ENCODE data around the gene DOC2B. TPM values are rescaled to one million over a fixed set of nuclear protein-coding genes. Genes with fewer than 3 reads are reported as not detected.

DOC2B gene
- total and polyA plus RNA-seq, 8 donors: 4.3 to 25.1 (median 11.1) TPM

DNA sequence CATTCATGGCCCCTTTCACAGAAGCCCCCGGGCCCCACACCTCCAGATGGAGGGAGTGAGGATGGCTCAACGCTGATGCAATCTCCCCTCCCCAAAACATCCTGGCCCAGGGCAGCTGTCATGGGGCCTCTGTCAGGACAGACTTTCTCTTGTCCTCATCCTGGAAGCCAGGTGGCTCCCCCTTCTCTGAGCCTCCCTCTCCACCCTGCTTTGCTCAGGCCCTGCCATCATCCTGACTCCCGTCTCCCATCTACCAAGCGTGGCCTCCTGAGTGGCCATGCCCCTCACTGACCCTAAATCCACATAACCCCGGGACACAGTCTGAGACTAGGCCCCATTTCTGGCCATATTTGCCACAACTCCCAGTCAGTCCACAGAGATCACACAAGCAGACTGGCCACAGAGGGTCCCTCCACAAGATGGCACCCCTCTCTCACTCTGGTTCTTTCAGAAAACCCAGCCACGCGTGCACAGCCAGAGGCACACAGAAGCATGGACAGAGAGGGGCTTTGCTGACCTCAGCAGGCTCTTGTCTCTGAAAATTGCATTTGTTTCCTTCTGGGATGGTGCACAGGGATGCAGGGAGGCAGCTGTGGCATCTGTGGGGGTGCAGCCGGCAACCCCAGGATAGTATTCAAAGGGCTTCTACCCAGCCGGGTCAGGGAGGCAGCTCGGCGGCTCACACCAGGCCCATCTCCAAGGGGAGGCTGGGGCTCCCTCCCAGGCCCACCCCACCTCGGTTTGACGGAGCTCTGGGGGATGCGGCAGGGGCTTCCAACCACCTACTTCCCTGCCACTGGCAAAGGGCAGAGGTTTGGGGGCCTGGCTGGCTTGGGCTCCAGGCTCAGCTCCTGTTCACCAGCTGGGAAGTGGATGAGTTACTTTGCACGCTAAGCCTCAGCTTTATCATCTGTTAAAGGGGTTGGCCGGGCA, 16.9 kb downstream of the DOC2B start:
- intact Hi-C loops (cut with DNase I): no loop called here
- H3K9me3 ChIP-seq: no peaks in the 10 kb centered on the region
- H3K4me1 ChIP-seq: no peaks in the 10 kb centered on the region
- 80 to 81% methylated on average over 16 of the region's 16 CpGs for whole genome bisulfite sequencing, 2 donors
- TF ChIP-seq, protein P1, sequence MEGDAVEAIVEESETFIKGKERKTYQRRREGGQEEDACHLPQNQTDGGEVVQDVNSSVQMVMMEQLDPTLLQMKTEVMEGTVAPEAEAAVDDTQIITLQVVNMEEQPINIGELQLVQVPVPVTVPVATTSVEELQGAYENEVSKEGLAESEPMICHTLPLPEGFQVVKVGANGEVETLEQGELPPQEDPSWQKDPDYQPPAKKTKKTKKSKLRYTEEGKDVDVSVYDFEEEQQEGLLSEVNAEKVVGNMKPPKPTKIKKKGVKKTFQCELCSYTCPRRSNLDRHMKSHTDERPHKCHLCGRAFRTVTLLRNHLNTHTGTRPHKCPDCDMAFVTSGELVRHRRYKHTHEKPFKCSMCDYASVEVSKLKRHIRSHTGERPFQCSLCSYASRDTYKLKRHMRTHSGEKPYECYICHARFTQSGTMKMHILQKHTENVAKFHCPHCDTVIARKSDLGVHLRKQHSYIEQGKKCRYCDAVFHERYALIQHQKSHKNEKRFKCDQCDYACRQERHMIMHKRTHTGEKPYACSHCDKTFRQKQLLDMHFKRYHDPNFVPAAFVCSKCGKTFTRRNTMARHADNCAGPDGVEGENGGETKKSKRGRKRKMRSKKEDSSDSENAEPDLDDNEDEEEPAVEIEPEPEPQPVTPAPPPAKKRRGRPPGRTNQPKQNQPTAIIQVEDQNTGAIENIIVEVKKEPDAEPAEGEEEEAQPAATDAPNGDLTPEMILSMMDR (IDR thresholded peaks at IDR 0.05): peak in 1 of 4 donors; percentile 18
- H3K36me3 ChIP-seq: peaks cover 0 to 7% (median 0%) of the 10 kb centered on the region in 3 donors
- no peak overlapping the region for H3K27ac ChIP-seq
- peak in 2 of 6 donors; percentile 30 to 46 for DNase-seq
- no peak for FAIRE-seq
- no peaks in the 10 kb centered on the region for H3K27me3 ChIP-seq
- ATAC-seq: peak; percentile 45 to 83 (median 76)
- no peak overlapping the region for H3K4me3 ChIP-seq

DNA sequence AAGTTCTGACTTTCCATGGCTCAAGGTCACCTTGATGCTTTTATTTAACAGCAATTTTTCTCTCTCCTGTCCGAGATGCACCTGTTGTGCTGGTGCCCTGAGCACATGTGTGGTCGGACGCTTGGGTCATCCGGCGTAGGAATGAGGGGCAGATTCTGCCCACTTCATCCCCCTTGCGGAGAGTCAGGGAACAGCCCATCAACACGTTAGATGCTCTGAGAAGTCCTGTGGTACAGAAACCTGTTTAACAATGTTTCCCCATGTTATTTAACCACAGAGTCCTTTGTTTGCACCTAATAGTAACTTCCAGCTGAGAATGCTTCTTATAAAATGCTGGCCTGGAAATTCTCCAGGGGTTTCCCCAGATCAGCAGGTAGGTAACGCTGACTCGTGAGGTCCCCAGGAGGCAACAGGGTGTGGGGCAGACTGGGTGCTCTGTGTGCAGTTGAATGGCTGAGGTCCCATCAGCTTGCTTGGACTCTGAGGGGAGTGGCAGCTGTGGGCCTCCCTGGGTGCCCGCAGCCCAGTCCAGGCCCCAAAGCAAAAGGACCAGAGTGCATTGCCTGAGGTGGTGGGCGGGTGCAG, 17.8 kb downstream of the DOC2B start:
- no peaks in the 10 kb centered on the region for H3K9me3 ChIP-seq
- intact Hi-C loops (cut with DNase I): no loop called here
- H3K27me3 ChIP-seq: no peaks in the 10 kb centered on the region
- H3K4me1 ChIP-seq: no peaks in the 10 kb centered on the region
- ATAC-seq: peak in 3 of 4 donors; percentile 23 to 56 (median 36)
- WGBS, 2 donors: 84 to 87% methylated on average over 11 of the region's 11 CpGs
- no peak for FAIRE-seq
- peaks cover 0 to 7% (median 0%) of the 10 kb centered on the region in 3 donors for H3K36me3 ChIP-seq
- DNase-seq: no peak
- TF ChIP-seq, protein P1 (IDR thresholded peaks at IDR 0.05): no peak
- H3K4me3 ChIP-seq: no peak overlapping the region
- H3K27ac ChIP-seq: no peak overlapping the region

DNA sequence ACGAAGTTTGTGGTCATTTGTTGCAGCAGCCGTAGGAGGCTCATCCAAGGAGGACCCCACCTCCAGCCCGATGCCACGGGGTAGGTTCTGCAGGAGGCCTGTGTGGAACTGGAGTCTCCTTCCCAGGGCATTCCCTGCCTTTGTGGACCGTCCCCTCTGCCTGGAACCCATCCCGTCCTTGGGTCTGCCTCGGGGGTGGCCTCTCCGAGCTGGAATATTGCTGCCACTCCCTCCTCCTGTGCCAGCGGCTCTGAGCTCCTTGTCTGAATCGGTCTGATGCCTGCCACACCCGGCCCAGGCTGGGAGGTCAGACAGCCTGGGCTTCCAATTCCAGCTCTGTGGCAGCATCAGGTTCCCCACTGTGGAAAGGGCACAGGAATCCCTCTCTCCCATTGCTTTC, 18.8 kb downstream of the DOC2B start:
- H3K4me3 ChIP-seq: no peak overlapping the region
- H3K27me3 ChIP-seq: no peaks in the 10 kb centered on the region
- H3K4me1 ChIP-seq: no peaks in the 10 kb centered on the region
- 91 to 92% methylated on average over 11 of the region's 11 CpGs for WGBS, 2 donors
- peaks cover 0 to 7% (median 0%) of the 10 kb centered on the region in 3 donors for H3K36me3 ChIP-seq
- intact Hi-C loops (cut with DNase I): no loop called here
- TF ChIP-seq, protein P1 (IDR thresholded peaks at IDR 0.05): no peak
- DNase-seq: peak in 1 of 6 donors; percentile 60
- no peak overlapping the region for H3K27ac ChIP-seq
- no peaks in the 10 kb centered on the region for H3K9me3 ChIP-seq
- FAIRE-seq: no peak
- no peak for ATAC-seq

DNA sequence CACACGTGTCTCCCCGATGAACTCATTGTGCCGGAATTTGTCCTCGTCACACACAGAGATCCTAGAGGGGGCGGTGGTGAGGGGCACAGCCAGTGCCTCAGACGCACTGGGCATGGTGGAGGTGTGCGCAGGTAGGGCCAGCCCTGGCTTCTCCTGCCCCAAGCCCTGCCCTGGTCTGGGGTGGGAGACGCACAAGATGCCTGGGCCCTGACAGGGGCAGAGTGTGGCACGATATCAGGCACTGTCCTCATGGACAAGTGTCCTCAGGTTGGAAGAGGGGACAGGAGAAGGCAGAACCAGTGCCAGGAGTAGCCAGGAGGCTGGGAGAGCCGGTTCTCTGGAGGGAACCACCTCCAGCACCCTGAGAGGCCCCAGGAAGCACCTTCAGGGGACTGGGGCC, 20.0 kb downstream of the DOC2B start:
- 90 to 91% methylated on average over 10 of the region's 10 CpGs for WGBS, 2 donors
- intact Hi-C loops (cut with DNase I): no loop called here
- Histone ChIP-seq H3K27ac (no peak overlapping the region), H3K9me3 (no peaks in the 10 kb centered on the region), H3K4me1 (no peaks in the 10 kb centered on the region), H3K36me3 (peaks cover 0 to 7% (median 0%) of the 10 kb centered on the region in 3 donors), H3K27me3 (no peaks in the 10 kb centered on the region), H3K4me3 (no peak overlapping the region)
- FAIRE-seq: no peak
- TF ChIP-seq, protein P1 (IDR thresholded peaks at IDR 0.05): no peak
- peak in 1 of 6 donors; percentile 47 for DNase-seq
- no peak for ATAC-seq
